ENCODE data around the gene HOOK1.
A peak's percentile ranks its signal among the peaks of the same experiment; 100 is the strongest.

HOOK1 gene

GRCh38 chr1:59803458-59804038 lies 11.2 kb upstream of the HOOK1 start:
- no peak for DNase-seq (ENCODE audit: low read depth)
- H3K4me3 ChIP-seq (ENCODE audit: low read length): no peak overlapping the region
- no peak for TF ChIP-seq CTCF (IDR thresholded peaks at IDR 0.05; ENCODE audit: insufficient read depth, low read depth, low read length, missing control alignments)

GRCh38 chr1:59804301-59804700 lies 10.4 kb upstream of the HOOK1 start:
- no peak overlapping the region for H3K4me3 ChIP-seq (ENCODE audit: low read length)
- peak; percentile 2 for DNase-seq (ENCODE audit: low read depth)
- no peak for TF ChIP-seq CTCF (IDR thresholded peaks at IDR 0.05; ENCODE audit: insufficient read depth, low read depth, low read length, missing control alignments)

GRCh38 chr1:59805554-59805953 lies 9.2 kb upstream of the HOOK1 start:
- H3K4me3 ChIP-seq (ENCODE audit: low read length): no peak overlapping the region
- DNase-seq (ENCODE audit: low read depth): no peak
- TF ChIP-seq CTCF (IDR thresholded peaks at IDR 0.05; ENCODE audit: insufficient read depth, low read depth, low read length, missing control alignments): no peak

- peak; percentile 9 for TF ChIP-seq CTCF (IDR thresholded peaks at IDR 0.05; ENCODE audit: insufficient read depth, low read depth, low read length, missing control alignments)
- peak overlapping the region; percentile 79 for H3K4me3 ChIP-seq (ENCODE audit: low read length)
- peak; percentile 99 for DNase-seq (ENCODE audit: low read depth)
Measured at GRCh38 chr1:59814180-59814900, 409 bp upstream of the HOOK1 start.

GRCh38 chr1:59815892-59816291 lies 1.1 kb downstream of the HOOK1 start:
- H3K4me3 ChIP-seq (ENCODE audit: low read length): peak overlapping the region; percentile 79
- peak; percentile 88 for DNase-seq (ENCODE audit: low read depth)
- TF ChIP-seq CTCF (IDR thresholded peaks at IDR 0.05; ENCODE audit: insufficient read depth, low read depth, low read length, missing control alignments): no peak

- no peak for TF ChIP-seq CTCF (IDR thresholded peaks at IDR 0.05; ENCODE audit: insufficient read depth, low read depth, low read length, missing control alignments)
- peak overlapping the region; percentile 79 for H3K4me3 ChIP-seq (ENCODE audit: low read length)
- no peak for DNase-seq (ENCODE audit: low read depth)
Measured at GRCh38 chr1:59816318-59816878, 1.6 kb downstream of the HOOK1 start.
